ENCODE data around the gene VAPA. TPM values are rescaled to one million over a fixed set of nuclear protein-coding genes. Genes with fewer than 3 reads are reported as not detected.

VAPA gene
- total RNA-seq, 4 donors from 2014 or later, result 276 to 386 (median 317) TPM

DNA sequence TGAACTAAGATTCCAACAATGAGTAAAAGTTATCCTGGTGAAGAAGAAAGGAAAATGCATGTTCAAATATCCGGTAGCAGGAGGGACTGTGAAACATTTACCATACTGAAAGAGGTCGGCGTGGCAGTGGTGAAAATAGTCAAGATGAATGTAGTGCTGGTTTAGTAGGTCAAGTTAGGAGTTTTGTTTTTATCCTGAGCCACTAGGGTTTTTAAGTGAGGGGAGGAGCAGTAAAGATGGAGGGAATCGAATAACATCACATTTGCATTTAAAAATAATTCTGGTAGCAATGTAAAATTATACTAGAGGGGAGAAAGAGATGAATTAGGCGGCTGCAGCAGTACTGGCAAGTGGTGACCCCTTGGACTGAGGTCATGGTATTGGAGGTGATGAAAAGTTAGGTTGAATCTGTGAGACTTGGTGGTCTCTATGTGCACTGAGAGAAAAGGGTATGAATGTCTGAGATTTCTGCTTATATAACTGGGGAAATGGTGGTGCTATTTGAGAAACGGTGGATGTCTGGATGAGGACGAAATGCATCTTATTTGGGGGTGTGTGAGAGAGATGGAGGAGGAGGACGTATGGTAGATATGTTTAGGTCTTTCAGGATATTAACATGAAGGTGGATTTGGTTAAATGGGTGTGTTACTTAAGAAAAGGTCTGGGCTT is 5.9 kb downstream of the VAPA start:
- Histone ChIP-seq H3K4me3 (no peak overlapping the region), H3K27me3 (no peaks in the 10 kb centered on the region), H3K9me3 (no peaks in the 10 kb centered on the region), H3K27ac (no peak overlapping the region), H3K4me1 (peaks cover 20 to 95% (median 42%) of the 10 kb centered on the region in 3 donors), H3K36me3 (no peaks in the 10 kb centered on the region)
- no peak for ATAC-seq
- TF ChIP-seq POLR2AphosphoS5 (IDR thresholded peaks at IDR 0.05), result no peak
- TF ChIP-seq, protein P1, sequence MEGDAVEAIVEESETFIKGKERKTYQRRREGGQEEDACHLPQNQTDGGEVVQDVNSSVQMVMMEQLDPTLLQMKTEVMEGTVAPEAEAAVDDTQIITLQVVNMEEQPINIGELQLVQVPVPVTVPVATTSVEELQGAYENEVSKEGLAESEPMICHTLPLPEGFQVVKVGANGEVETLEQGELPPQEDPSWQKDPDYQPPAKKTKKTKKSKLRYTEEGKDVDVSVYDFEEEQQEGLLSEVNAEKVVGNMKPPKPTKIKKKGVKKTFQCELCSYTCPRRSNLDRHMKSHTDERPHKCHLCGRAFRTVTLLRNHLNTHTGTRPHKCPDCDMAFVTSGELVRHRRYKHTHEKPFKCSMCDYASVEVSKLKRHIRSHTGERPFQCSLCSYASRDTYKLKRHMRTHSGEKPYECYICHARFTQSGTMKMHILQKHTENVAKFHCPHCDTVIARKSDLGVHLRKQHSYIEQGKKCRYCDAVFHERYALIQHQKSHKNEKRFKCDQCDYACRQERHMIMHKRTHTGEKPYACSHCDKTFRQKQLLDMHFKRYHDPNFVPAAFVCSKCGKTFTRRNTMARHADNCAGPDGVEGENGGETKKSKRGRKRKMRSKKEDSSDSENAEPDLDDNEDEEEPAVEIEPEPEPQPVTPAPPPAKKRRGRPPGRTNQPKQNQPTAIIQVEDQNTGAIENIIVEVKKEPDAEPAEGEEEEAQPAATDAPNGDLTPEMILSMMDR (IDR thresholded peaks at IDR 0.05), result no peak
- no peak for TF ChIP-seq POLR2A (IDR thresholded peaks at IDR 0.05)
- TF ChIP-seq EP300 (IDR thresholded peaks at IDR 0.05), result no peak
- 51 to 69% methylated on average over 8 of the region's 8 CpGs for WGBS, 2 donors (ENCODE audit: low coverage in 1 of 2)

DNA sequence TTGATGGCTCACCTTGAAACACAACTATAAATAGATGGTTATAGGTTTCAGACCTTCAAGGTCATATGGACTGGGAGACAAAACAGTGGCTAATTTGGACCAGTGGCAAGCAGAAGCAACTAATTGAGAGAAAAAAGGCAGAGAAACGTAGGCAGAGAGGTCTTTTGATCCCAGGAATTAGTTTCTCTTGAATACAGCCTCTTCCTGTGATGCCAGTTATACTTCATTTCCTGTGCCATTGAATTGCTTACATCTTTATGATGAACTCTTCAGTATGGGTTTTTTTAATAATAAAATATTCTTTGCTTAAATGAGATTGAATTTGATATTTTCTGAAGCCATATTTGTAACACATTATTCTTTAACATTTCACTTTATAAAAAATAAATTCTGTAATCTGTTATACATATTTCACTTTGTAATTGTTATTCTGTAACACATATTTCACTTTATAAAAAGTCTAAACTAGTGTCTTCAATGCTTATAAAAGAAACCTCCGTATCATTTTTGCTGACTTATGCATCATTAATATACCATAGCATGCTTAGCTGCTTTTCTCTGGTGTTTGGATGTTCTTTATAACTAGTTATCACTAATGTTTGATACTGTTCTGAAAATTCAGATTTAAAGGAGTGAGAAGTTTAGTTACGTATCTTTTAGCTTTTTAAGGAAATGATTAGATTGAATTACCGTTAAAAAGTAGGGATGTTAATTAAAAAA is 8.9 kb downstream of the VAPA start:
- Histone ChIP-seq H3K4me1 (peaks cover 36 to 100% (median 59%) of the 10 kb centered on the region in 3 donors), H3K9me3 (no peaks in the 10 kb centered on the region), H3K4me3 (no peak overlapping the region), H3K27ac (peak overlapping the region in 2 of 4 donors; percentile 24 to 35), H3K27me3 (no peaks in the 10 kb centered on the region), H3K36me3 (no peaks in the 10 kb centered on the region)
- 28 to 29% methylated on average over 4 of the region's 4 CpGs for WGBS, 2 donors (ENCODE audit: low coverage in 1 of 2)
- TF ChIP-seq, protein P1 (IDR thresholded peaks at IDR 0.05), result no peak
- no peak for TF ChIP-seq POLR2AphosphoS5 (IDR thresholded peaks at IDR 0.05)
- TF ChIP-seq POLR2A (IDR thresholded peaks at IDR 0.05), result no peak
- TF ChIP-seq EP300 (IDR thresholded peaks at IDR 0.05), result no peak
- ATAC-seq, result no peak

DNA sequence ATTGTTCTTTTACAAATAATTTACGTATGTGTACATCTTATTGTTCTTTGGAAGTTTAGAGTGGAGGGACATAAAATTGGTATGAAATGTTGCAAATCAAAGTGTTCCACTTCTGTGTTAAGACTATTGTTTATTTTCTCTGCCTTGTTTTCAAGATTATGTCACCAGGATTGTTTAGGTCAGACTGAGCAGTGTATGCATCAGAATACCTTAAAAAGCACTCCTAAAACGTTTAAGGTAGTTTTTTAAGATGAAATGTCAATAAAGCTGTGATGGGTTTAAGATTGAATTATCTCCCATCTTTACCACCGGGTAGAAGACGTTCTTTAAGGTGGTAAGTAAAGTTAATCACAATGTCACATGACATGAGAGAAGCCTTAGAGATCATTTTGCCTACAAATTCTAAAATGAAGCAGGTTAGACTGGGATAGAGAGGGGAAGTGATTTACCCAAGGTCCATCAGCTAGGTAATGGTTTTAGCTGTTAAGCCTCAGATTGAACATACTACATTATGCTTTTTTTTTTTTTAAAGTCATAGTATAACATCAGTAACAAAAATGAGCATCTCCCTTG is 10.6 kb downstream of the VAPA start:
- H3K27ac ChIP-seq, result peak overlapping the region; percentile 11 to 66 (median 48)

DNA sequence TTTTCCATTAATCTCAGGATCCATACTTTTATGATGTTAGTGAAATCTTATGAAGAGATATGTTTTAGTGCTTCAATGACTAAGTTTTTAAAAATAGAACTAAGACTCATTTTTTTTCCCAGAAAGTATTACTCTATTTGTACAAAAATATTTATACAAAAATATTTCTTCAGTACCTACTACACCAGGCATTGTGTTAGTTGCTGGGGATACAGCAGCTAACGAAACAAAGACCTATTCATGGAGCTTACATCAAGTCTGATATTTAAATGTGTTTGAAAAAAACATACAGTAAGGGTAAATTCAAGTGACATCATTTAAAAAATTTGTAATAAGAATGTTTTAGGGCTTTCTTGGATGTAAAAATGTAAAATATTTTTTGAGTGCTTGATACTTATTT is 11.6 kb downstream of the VAPA start:
- WGBS, 2 donors (ENCODE audit: low coverage in 1 of 2), result 29 to 33% methylated on average over 1 of the region's 1 CpG
- ATAC-seq, result peak; percentile 16
- Histone ChIP-seq H3K4me3 (no peak overlapping the region), H3K36me3 (no peaks in the 10 kb centered on the region), H3K9me3 (no peaks in the 10 kb centered on the region), H3K4me1 (peaks cover 31 to 99% (median 44%) of the 10 kb centered on the region in 3 donors), H3K27ac (peak overlapping the region; percentile 28 to 66 (median 42)), H3K27me3 (no peaks in the 10 kb centered on the region)
- TF ChIP-seq POLR2AphosphoS5 (IDR thresholded peaks at IDR 0.05), result peak; percentile 35
- TF ChIP-seq, protein P1 (IDR thresholded peaks at IDR 0.05), result no peak

More for the DNA sequence above, 10.6 kb downstream of the VAPA start:
- H3K4me3 ChIP-seq, result no peak overlapping the region
- no peaks in the 10 kb centered on the region for H3K9me3 ChIP-seq
- H3K36me3 ChIP-seq, result no peaks in the 10 kb centered on the region
- H3K4me1 ChIP-seq, result peaks cover 35 to 100% (median 47%) of the 10 kb centered on the region in 3 donors
- WGBS, 2 donors (ENCODE audit: low coverage in 1 of 2), result 19 to 35% methylated on average over 4 of the region's 4 CpGs
- TF ChIP-seq, protein P1 (IDR thresholded peaks at IDR 0.05), result no peak
- TF ChIP-seq POLR2A (IDR thresholded peaks at IDR 0.05), result no peak
- no peak for TF ChIP-seq EP300 (IDR thresholded peaks at IDR 0.05)
- no peak for TF ChIP-seq POLR2AphosphoS5 (IDR thresholded peaks at IDR 0.05)
- no peaks in the 10 kb centered on the region for H3K27me3 ChIP-seq
- ATAC-seq, result no peak

Measured in gastroesophageal sphincter (tissue), 4 donors.